AG04449 (cell line): ENCODE data around the gene DBNDD2.

ENCODE experiments used
- CTCF ChIA-PET: fragments of 350-600 bp; formaldehyde crosslinking; extraction: SDS; loops from one replicate; lab custom pipeline; 2021; ENCODE audit warnings: antibody characterized with exemption; lab: Yijun Ruan, JAX
- POLR2A ChIA-PET: fragments of 400-600, 350-600 bp; formaldehyde crosslinking; extraction: SDS; loops from one replicate; lab custom pipeline; 2020; ENCODE audit warnings: antibody characterized with exemption, inconsistent platforms; lab: Yijun Ruan, JAX
- DNase-seq: peaks from one replicate; pipeline ENCODE4 v3.0.0-alpha.2; 2010; ENCODE audit warnings: low read depth, low spot score
- H3K4me3 ChIP-seq: 2 replicates; pipeline ENCODE4 v1.5.1; 2011; ENCODE audit warnings: low read depth, mild to moderate bottlenecking, control low read depth, low read length
- TF ChIP-seq, protein P1 (sequence below): IDR thresholded peaks from one replicate; pipeline ENCODE4 v1.5.1; 2011; ENCODE audit warnings: mild to moderate bottlenecking, moderate library complexity, low read length, control low read depth, inconsistent platforms; ENCODE audit not compliant: insufficient read depth; ENCODE audit errors: missing control alignments

DBNDD2 gene

DNA sequence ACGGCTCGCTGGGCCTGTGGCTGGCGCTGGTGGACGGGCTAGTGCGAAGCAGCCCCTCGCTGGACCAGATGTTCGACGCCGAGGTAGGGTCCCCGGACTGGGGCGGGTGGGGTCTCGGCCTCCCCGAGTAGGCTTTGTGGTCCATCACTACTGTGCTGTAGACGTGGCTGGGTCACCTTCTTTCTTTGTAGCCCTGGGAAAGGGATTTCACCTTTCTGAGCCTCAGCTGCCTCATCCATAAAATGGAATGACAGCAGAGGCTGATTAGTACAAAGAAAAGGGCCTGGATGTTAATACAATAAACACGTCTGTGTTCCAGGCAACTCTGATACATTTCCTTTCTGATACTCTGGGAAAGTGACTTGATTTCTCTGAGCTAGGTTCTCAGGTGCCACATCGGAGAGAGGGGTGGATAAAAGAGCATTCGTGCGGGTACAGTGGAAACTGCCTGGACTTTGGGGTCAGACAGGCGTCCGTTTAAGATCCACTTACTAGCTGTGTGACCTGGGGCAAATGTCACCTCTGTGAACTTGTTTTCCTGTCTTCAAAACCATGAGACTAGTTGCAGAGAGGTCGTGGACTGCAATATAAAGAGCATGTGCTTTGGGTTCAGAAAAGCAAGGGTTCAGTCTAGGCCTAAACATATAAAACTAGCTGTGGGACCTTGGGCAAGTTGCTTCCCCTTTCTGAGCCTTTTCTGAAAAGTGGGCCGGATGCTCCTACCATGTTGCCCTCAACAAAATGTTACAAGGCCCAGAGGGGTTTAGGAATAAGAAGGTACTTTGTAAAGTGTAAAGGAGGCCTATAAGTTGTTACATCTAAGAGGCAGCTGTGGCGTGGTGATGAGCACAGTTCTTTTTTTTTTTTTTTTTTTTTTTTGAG lies 44.2 kb upstream of the DBNDD2 start:
- TF ChIP-seq, protein P1, sequence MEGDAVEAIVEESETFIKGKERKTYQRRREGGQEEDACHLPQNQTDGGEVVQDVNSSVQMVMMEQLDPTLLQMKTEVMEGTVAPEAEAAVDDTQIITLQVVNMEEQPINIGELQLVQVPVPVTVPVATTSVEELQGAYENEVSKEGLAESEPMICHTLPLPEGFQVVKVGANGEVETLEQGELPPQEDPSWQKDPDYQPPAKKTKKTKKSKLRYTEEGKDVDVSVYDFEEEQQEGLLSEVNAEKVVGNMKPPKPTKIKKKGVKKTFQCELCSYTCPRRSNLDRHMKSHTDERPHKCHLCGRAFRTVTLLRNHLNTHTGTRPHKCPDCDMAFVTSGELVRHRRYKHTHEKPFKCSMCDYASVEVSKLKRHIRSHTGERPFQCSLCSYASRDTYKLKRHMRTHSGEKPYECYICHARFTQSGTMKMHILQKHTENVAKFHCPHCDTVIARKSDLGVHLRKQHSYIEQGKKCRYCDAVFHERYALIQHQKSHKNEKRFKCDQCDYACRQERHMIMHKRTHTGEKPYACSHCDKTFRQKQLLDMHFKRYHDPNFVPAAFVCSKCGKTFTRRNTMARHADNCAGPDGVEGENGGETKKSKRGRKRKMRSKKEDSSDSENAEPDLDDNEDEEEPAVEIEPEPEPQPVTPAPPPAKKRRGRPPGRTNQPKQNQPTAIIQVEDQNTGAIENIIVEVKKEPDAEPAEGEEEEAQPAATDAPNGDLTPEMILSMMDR, result no peak
- ChIA-PET POLR2A (interaction anchor here (0.6 to 8.2 kb wide), 9 partner anchors 9 to 73 kb away, joined by 3 to 86 read pairs (median 6); partner anchors contain the start of genes DBNDD2 and SDC4), CTCF (interaction anchor here (0.6 to 10.9 kb wide), 31 partner anchors 10 to 443 kb away, joined by 3 to 191 read pairs (median 7); partner anchors contain the start of genes PIGT, SDC4 and TP53TG5)
- no peak for DNase-seq
- H3K4me3 ChIP-seq, result peak overlapping the region; percentile 96

DNA sequence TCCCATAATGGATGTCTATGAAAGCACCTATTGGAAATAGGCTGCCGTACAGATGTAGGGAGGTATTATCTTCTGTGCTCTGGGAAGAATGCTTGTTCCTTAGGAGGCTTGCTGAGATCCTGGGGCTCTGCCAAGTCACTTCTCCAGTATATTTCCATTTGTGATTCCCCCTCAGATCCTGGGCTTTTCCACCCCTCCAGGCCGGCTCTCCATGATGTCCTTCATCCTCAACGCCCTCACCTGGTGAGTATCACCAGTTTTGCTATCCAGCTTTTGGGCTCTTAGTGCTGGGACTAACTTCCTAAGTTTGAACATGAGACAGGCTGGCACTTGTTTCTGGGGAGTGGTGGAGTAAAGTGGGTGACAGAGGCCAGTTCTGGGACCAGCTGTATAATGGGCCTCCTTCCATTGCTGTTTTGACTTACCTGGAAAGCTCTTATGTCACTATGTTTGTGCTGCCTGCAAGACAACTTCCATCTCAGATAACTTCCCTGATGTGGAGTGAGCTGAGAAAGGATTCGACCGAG lies 42.6 kb upstream of the DBNDD2 start:
- H3K4me3 ChIP-seq, result no peak overlapping the region
- TF ChIP-seq, protein P1, result no peak
- POLR2A ChIA-PET, result no interaction called here
- CTCF ChIA-PET, result interaction anchor here (1.1 to 10.9 kb wide), 3 partner anchors 10 to 43 kb away, joined by 4 to 191 read pairs (median 137); partner anchors contain the start of gene TP53TG5
- no peak for DNase-seq

DNA sequence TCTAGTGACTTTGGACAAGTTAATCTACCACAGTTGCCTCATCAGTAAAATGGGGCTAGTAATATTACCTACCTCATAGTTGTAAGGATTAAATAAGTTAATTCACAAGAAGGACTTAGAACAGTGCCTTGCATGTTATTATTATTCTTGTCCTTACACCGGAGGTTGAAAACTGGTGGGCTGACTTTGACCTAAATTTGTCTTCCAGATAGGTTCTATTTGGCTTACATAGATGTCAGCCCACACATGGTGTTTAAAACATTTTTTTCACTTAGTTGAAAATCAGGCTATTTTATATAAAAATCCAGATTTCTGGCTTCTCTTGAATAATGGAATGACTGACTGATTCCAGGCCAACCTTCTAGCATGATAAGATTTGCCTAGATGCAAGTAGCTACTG lies 41.9 kb upstream of the DBNDD2 start:
- H3K4me3 ChIP-seq, result no peak overlapping the region
- POLR2A ChIA-PET, result no interaction called here
- no peak for DNase-seq
- CTCF ChIA-PET, result interaction anchor here (1.1 to 11.8 kb wide), 3 partner anchors 9 to 70 kb away, joined by 4 to 191 read pairs (median 178); partner anchors contain the start of gene TP53TG5
- TF ChIP-seq, protein P1, result no peak

DNA sequence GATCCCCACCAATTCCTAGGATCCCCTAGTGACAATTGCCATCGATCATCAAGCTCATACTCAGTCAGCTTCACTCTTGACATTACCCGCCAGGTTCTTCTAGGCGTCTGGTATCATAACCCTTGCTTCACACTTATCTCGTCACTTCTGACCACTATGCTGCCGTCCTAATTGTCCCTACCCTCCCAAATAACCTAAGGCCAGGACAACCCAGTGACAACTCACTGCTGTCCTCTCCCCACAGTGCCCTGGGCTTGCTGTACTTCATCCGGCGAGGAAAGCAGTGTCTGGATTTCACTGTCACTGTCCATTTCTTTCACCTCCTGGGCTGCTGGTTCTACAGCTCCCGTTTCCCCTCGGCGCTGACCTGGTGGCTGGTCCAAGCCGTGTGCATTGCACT lies 41.5 kb upstream of the DBNDD2 start:
- no peak overlapping the region for H3K4me3 ChIP-seq
- CTCF ChIA-PET, result interaction anchor here (0.7 to 11.8 kb wide), 4 partner anchors 9 to 316 kb away, joined by 3 to 191 read pairs (median 90); partner anchors contain the start of gene TP53TG5
- POLR2A ChIA-PET, result no interaction called here
- no peak for DNase-seq
- TF ChIP-seq, protein P1, result no peak

DNA sequence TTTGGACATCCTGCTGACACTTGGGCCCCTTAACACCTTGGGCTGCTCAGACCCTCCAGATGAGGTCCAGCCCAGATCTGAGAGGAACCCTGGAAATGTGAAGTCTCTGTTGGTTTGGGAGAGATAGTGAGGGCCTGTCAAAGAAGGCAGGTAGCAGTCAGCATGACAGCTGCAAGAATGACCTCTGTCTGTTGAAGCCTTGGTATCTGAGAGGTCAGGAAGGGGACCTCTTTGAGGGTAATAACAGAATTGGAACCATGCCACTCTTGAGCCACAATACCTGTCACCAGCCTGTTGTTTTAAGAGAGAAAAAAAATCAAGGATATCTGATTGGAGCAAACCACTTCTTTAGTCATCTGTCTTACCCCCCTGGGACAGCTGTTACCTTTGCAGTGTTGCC lies 41.0 kb upstream of the DBNDD2 start:
- ChIA-PET POLR2A (no interaction called here), CTCF (interaction anchor here (0.7 to 11.8 kb wide), 5 partner anchors 8 to 404 kb away, joined by 3 to 191 read pairs (median 3); partner anchors contain the start of gene TP53TG5)
- no peak for DNase-seq
- TF ChIP-seq, protein P1, result no peak
- H3K4me3 ChIP-seq, result no peak overlapping the region
